Neuron (in vitro differentiated cells): ENCODE results near the gene CSNK1E.

Source experiments
- H2AFZ ChIP-seq: one replicate; pipeline ENCODE4 v1.6.1; 2013; ENCODE audit warnings: low read depth, mild to moderate bottlenecking, inconsistent platforms, low read length, moderate library complexity
- H3K27me3 ChIP-seq: one replicate; pipeline ENCODE4 v1.6.1; 2013; ENCODE audit warnings: low read length; ENCODE audit not compliant: insufficient read depth
- H3K36me3 ChIP-seq: one replicate; pipeline ENCODE4 v1.6.1; 2013; ENCODE audit warnings: low read length; ENCODE audit not compliant: insufficient read depth
- H3K4me1 ChIP-seq: one replicate; pipeline ENCODE4 v1.6.1; 2013; ENCODE audit warnings: low read length; ENCODE audit not compliant: insufficient read depth
- H3K4me3 ChIP-seq: 2 replicates; pipeline ENCODE4 v1.5.1; 2013; ENCODE audit warnings: mild to moderate bottlenecking, low read length, moderate library complexity
- H3K9me3 ChIP-seq: one replicate; pipeline ENCODE4 v1.6.1; 2013; ENCODE audit warnings: low read length

Gene CSNK1E

DNA sequence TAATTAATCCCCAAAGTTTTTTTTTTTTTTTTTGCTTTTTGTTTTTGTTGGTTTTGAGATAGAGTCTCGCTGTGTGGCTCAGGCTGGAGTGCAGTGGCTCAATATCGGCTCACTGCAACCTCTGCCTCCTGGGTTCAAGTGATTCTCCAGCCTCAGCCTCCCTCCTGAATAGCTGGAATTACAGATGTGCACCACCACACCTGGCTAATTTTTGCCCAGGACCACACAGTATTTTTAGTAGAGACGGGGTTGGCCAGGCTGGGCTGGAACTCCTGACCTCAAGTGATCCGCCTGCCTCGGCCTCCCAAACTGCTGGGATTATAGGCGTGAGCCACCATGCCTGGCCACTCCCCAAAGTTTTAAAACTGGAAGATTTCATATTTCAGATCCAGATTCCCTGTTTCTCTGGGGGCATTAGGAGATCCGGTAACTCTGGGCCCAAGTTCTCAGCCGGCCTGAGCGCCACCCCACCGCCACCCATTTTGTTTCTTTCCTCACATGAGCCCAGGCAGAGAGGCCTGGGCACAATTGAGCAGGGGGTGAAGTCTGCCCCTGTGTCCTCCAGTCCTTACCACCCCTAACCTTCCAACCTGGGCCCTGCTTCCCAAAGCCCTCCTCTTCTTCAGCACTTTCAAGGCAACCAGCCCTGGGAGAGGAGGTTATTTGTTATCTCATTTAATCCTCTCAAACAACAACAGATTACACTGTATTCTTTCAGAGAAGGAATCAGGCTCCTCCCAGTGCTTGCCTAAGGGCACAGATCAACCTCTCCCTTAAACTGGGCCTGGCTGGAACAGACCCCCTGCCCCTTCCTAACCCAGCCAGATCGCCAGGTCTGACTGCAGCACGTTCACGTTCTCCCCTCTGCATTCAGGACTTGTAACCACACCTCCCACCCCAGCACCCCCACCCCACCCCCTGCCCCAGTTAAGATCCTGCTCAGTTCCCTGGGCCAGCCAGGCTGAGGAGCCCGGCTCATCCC lies 1.9 kb upstream of the CSNK1E start:
- H3K4me3 ChIP-seq, result no peak overlapping the region
- H3K27me3 ChIP-seq, result no peaks in the 10 kb centered on the region
- H3K4me1 ChIP-seq, result peaks cover 29% of the 10 kb centered on the region

DNA sequence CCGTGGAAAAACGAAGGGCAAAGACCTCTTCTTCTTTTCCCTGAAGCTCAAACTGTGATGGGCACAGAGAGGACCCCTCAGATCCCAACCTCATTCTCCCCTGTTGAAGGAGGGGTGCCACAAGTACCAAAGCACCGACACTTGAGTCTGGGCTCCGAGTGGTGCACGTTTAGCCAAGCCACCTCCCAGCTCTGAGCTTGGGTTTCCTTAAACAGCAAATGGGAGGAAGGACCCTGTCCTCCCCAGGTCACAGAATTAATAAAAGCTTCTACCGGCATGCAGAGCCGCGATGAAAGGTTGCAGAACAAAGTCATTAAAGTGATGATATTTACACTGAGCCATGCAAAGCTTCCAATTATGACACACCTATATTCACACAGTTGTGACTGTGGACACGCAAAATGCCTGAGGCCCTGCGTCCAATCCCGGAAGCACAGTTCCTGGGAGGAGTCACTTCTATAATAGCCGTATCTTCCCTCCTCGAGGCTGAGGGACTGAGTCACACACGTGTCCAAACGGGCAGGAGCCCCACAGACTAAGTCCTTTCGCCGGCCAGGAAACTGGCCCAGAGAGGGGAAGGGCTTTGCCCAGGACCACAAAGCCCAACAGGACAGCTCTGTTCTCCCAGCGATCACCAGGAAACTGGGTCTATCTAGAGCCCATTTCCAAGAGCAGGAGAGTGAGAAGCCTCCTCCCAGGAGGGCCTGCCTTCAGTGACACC lies 922 bp upstream of the CSNK1E start:
- Histone ChIP-seq H3K4me3 (peak overlapping the region; percentile 65), H3K4me1 (peaks cover 34% of the 10 kb centered on the region), H2AFZ (peak overlapping the region; percentile 44), H3K9me3 (no peaks in the 10 kb centered on the region), H3K36me3 (peaks cover 12% of the 10 kb centered on the region), H3K27me3 (no peaks in the 10 kb centered on the region)

More for the DNA sequence above, 1.9 kb upstream of the CSNK1E start:
- Histone ChIP-seq H3K36me3 (peaks cover 4% of the 10 kb centered on the region), H2AFZ (no peak overlapping the region), H3K9me3 (no peaks in the 10 kb centered on the region)

DNA sequence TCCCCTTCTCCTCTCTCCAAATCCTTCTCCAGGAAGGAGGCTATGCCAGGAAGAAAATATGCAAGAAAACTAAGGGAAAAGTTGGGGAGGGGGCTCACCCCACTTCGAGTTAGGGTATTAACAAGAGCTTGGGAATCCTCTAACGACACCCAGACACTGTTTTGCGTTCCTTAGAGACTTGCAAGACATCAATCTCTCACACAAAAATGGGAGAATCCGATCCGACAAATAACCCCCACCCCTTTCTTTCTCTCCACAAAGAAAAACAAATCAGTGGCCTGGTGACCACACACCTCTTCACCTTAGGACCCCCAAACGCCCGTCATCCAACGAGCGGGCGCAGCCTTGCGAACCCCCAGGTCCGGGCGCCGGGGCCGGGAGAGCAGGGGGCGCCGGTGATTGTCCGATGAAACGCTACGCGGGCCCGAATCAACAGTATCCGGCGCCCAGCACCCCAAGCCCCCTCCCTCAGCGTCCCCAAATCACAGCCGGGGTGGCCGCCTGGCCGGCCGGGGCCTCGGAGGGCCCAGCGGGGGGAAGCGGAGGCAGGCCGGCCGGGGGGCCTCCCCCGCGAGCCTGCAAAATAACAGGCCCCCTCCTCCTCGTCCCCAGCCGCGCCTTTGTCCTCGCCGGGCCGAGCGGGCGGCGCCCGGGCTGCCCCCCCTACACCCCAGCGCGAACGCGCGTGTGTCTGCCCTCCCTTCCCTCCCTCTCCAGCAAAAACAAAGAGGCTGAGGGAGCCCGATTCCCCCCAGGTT lies 690 bp downstream of the CSNK1E start:
- peaks cover 26% of the 10 kb centered on the region for H3K36me3 ChIP-seq
- no peaks in the 10 kb centered on the region for H3K9me3 ChIP-seq
- H3K27me3 ChIP-seq, result no peaks in the 10 kb centered on the region
- H2AFZ ChIP-seq, result no peak overlapping the region
- peaks cover 34% of the 10 kb centered on the region for H3K4me1 ChIP-seq
- peak overlapping the region; percentile 83 for H3K4me3 ChIP-seq

DNA sequence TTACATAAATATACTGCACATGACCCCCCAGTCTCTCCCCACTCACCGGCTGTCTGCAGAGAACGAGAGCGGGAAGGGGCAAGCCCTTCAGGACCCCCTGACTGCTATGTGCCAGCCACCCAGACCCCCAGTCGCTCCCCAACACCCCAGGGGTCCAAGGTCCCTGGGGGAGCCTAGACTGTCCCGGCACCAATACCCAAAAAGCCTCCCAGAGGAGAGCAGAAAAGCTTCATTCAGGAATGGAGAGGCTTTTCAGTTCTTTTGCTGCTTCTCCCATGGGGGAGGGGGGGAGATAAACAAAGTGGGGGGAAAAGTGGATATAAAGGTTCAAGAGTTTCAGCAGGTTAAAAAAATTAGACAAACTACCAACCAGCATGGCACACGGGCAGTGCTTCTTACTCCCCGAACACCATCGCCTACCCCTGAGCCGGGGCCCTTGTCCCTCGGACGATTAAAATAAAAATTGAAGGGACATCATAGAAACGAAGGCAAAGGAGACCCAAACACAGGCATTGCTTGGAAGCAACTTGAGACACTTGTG lies 1.3 kb downstream of the CSNK1E start:
- no peaks in the 10 kb centered on the region for H3K27me3 ChIP-seq
- H3K36me3 ChIP-seq, result peaks cover 32% of the 10 kb centered on the region
- peaks cover 34% of the 10 kb centered on the region for H3K4me1 ChIP-seq
- peak overlapping the region; percentile 83 for H3K4me3 ChIP-seq
- H3K9me3 ChIP-seq, result no peaks in the 10 kb centered on the region
- H2AFZ ChIP-seq, result no peak overlapping the region

DNA sequence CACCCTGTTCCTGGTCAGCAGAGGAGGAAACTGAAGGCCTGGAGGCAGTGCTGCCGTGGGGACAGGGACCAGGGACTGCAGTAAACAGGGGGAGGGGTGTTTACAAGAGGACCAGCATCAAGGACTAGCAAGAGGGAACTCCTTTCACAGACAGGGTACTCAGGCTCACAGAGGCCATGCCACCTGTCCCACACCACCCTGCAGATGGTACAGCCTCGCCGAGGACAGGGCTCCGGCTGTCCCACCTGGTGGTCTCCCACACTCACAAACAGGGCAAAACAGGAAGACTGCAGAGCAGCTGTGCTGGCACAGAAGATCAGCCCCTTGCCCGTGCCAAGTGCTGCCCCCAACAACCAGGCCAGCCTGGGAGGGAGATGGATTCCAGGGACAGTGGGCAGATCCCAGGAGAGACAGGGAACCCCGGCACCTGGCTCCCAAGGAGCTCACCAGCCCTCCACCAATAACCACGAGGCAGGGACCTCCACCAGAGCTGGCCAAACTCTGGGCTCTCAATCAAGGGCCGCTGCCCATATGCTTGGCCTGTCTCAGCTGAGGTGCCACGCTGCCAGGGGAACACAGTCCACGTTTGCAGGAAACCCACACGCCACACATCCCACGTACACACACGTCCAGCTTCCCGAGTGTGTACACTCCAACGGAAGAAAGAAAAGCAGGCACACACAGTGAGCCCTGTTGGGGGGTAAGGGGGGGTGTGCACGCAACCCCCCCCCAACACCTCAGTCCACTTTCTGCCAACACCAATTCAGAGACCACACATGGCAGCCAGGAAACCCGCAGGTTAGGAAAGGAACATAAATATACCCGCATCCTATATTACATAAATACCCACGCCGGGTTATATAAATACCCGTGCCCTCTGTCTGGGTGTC lies 2.1 kb downstream of the CSNK1E start:
- Histone ChIP-seq H3K4me1 (peaks cover 34% of the 10 kb centered on the region), H3K27me3 (no peaks in the 10 kb centered on the region), H3K36me3 (peaks cover 39% of the 10 kb centered on the region), H2AFZ (no peak overlapping the region), H3K4me3 (peak overlapping the region; percentile 83), H3K9me3 (no peaks in the 10 kb centered on the region)

DNA sequence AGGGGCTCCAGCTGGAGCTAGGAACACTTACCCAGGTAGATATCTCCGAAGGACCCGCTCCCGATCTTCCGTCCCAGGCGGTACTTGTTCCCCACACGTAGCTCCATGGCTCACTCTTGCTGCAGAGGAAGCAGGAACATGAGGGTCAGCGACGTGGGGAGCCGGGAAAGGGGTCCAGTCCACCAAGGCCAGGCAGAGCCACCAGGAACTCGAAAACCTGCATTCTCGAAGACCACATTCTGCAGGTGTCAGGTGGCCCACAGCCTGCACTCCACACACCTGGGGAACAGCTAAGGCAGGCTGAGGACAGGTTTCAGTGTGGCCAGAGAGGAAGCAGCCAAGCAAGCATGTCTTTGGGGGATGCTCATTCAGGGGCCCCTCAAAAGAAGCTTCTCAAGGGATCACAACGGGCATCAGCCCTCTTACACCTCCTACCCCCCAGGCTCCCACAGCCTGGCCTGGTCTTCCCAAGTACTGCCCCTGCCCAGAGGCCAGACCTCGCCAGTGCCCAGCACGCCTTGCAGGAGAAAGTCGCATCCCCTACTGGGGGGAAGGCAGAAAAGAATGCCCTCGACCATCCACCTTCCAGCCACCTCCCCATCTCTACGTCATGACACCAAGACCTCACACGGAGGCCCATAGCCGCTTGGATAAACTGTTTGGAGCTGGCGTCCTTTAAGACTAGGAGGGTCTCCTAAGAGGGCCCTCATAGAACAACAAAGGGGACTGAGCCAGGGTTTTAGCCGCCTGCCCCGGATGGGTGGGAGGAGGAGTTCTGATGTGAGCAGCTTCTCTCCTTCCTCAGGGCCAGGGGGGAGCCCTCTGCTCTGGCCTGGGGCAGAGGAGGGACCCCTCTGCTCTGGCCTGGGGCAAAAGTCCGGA lies 2.9 kb downstream of the CSNK1E start:
- H3K27me3 ChIP-seq, result no peaks in the 10 kb centered on the region
- peaks cover 46% of the 10 kb centered on the region for H3K36me3 ChIP-seq
- H3K4me3 ChIP-seq, result peak overlapping the region; percentile 83
- H3K9me3 ChIP-seq, result no peaks in the 10 kb centered on the region
- H2AFZ ChIP-seq, result no peak overlapping the region
- peaks cover 34% of the 10 kb centered on the region for H3K4me1 ChIP-seq

DNA sequence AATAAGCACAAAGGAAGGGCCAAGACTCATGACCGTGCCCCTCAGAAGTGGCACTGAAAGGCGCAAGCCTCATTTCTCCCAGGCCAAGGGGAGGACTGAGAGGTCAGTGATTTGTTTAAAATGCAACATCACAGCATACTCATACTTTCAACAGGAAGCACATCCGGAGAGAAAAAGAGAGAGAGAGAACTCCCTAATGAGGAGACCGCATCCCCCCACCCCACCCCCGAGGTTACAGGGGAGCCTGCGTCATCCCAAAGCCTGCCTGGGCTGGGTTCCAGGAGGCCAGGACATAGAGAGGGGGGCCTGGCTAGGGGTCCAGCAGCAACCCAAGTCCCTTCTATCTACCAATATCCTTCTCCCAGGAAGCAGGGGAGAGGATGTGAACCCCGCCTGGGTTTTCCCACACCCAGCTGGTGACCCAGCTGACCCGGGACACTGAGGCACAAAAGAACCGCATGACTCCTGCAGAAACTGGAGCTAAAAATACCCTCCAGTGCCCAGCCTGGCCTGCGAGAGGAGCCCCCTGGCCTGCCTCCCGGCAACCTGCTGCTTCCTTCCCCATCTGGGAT lies 3.8 kb downstream of the CSNK1E start:
- Histone ChIP-seq H3K36me3 (peaks cover 54% of the 10 kb centered on the region), H3K27me3 (no peaks in the 10 kb centered on the region), H2AFZ (no peak overlapping the region), H3K4me1 (peaks cover 33% of the 10 kb centered on the region), H3K4me3 (no peak overlapping the region), H3K9me3 (no peaks in the 10 kb centered on the region)

DNA sequence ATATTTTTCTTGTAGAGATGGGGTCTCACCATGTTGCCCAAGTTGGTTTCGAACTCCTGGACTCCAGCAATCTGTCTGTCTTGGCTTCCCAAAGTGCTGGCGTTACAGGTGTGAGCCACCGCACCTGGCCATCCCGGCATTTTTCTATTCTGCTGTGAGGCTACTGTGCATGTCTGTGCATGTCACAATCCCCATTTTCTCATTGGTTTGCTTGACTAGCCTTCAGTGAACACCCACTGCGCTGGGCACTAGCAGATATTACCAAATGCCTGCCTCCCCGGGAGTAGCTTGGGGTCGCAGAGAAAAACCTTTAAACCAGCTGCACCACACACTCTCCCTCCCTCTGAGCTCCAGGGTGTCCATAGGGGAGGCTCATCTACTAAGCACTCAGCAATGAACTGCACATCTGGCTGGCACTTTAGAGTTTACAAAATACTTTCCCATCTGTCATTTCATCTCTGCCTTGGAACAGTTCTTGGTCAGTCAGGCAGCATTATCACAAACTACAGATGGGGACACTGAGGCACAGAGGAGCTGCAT lies 4.9 kb downstream of the CSNK1E start:
- Histone ChIP-seq H3K4me3 (no peak overlapping the region), H3K4me1 (peaks cover 24% of the 10 kb centered on the region), H3K27me3 (no peaks in the 10 kb centered on the region), H2AFZ (no peak overlapping the region), H3K36me3 (peaks cover 65% of the 10 kb centered on the region), H3K9me3 (no peaks in the 10 kb centered on the region)

DNA sequence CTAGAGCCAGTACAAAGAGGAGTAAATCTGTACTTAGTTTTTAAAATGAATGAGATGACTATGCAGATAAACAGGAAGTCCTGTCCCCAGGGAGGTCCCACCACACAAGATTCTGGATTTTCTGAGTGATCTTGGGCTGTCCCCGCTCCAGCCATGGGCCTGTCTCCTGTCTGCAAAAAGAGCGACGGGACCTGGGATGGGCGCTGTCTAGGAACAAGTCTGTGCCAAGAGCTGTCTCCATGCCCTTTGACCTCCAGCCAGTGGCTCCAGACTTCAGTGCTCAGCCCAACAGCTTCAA lies 6.0 kb downstream of the CSNK1E start:
- H3K4me1 ChIP-seq, result peaks cover 24% of the 10 kb centered on the region
- no peaks in the 10 kb centered on the region for H3K27me3 ChIP-seq
- peaks cover 65% of the 10 kb centered on the region for H3K36me3 ChIP-seq
- H3K4me3 ChIP-seq, result no peak overlapping the region
- H3K9me3 ChIP-seq, result no peaks in the 10 kb centered on the region
- no peak overlapping the region for H2AFZ ChIP-seq

DNA sequence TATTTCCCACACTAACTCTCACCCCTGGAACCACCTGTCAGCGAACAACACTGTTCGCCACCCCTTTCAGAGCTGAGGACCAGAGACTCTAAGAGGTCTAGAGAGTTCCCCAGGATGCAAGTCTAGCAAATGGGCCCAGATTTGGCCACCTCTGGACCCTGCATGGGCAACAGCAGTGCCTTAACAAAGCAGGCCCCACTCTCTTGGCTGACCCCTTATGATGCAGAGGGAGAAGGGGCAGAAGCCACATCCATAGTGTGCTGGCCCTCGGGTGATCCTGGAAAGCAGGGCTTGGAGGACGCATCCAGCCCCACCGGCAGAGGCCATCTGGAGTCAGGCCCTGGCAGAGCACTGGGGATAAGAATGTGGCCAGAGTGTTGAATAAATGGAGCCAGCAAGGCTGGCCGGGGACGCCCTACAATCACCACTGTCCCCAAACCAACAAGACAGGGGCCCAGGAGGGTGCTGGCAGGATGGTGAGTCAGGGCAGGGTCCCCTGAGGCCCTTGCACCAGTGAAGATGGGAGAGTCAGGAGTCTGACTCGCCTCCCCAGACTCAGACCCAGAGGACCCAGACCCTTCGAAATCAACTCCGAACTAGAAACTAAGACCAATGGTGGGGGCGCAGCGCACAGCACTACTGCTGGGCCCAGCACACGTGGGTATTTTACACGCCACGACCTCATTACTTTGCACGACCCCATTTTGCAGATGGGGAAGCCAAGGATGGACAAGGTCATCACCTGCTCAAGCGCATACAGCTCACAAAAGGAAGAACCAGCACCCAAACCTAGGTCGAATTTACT lies 6.5 kb downstream of the CSNK1E start:
- Histone ChIP-seq H3K9me3 (no peaks in the 10 kb centered on the region), H3K4me1 (peaks cover 21% of the 10 kb centered on the region), H3K36me3 (peaks cover 68% of the 10 kb centered on the region), H3K27me3 (no peaks in the 10 kb centered on the region), H3K4me3 (no peak overlapping the region), H2AFZ (no peak overlapping the region)
